OCI-LY3 (cell line): ENCODE results near the gene MIOX.

Experiments used
- H2AFZ ChIP-seq: fragments of 200-600, 300-600 bp; shearing (Covaris generic); 2 replicates; pipeline ENCODE4 v1.6.0; 2014; ENCODE audit warnings: antibody characterized with exemption, low read depth, low read length
- H3K27ac ChIP-seq: fragments of 200-600, 300-600 bp; sonication (generic); 2 replicates; pipeline ENCODE4 v1.5.1; 2014; ENCODE audit warnings: mild to moderate bottlenecking, low read length, moderate library complexity, mixed read lengths
- H3K27me3 ChIP-seq: fragments of 200-600, 300-600 bp; sonication (generic); 2 replicates; pipeline ENCODE4 v1.6.1; 2014; ENCODE audit warnings: low read depth, low read length, mixed read lengths
- H3K36me3 ChIP-seq: fragments of 200-600, 300-600 bp; sonication (generic); replicated peaks from 2 replicates; pipeline ENCODE3; 2014; ENCODE audit warnings: low read depth, low read length, mixed read lengths
- H3K4me1 ChIP-seq: fragments of 300-600, 200-600 bp; sonication (generic); 2 replicates; pipeline ENCODE4 v1.6.1; 2014; ENCODE audit warnings: low read length, mixed read lengths
- H3K4me2 ChIP-seq: fragments of 200-600, 300-600 bp; sonication (generic); 2 replicates; pipeline ENCODE4 v1.6.1; 2014; ENCODE audit warnings: low read length, mixed read lengths
- H3K4me3 ChIP-seq: fragments of 300-600, 200-600 bp; sonication (generic); 2 replicates; pipeline ENCODE4 v1.5.1; 2014; ENCODE audit warnings: antibody characterized with exemption, mild to moderate bottlenecking, low read length, moderate library complexity
- H3K79me2 ChIP-seq: fragments of 300-600, 200-600 bp; shearing (Covaris generic); 2 replicates; pipeline ENCODE4 v1.6.1; 2014; ENCODE audit warnings: mild to moderate bottlenecking, low read length, mixed read lengths
- H3K9ac ChIP-seq: fragments of 300-600, 200-600 bp; shearing (Covaris generic); 2 replicates; pipeline ENCODE4 v1.6.0; 2014; ENCODE audit warnings: mild to moderate bottlenecking, low read length, moderate library complexity
- H3K9me3 ChIP-seq: fragments of 200-600, 300-600 bp; shearing (Covaris generic); 2 replicates; pipeline ENCODE4 v1.6.1; 2014; ENCODE audit warnings: low read length, mixed read lengths; ENCODE audit not compliant: insufficient read depth
- H4K20me1 ChIP-seq: fragments of 200-600, 300-600 bp; sonication (generic); 2 replicates; pipeline ENCODE4 v1.6.1; 2016; ENCODE audit warnings: low read length, mixed read lengths; ENCODE audit not compliant: insufficient read depth
- EZH2phosphoT487 ChIP-seq: fragments of 200-600 bp; shearing (Covaris generic); IDR thresholded peaks from 2 replicates; pipeline ENCODE4 v1.6.1; 2018; ENCODE audit warnings: antibody characterized with exemption, mixed run types, low read depth
- TF ChIP-seq, protein P1 (sequence below): fragments of 200-600, 300-600 bp; sonication (generic); IDR thresholded peaks from 2 replicates; pipeline ENCODE4 v1.5.1; 2014; ENCODE audit warnings: antibody characterized with exemption, low read length, low read depth

The MIOX gene

DNA sequence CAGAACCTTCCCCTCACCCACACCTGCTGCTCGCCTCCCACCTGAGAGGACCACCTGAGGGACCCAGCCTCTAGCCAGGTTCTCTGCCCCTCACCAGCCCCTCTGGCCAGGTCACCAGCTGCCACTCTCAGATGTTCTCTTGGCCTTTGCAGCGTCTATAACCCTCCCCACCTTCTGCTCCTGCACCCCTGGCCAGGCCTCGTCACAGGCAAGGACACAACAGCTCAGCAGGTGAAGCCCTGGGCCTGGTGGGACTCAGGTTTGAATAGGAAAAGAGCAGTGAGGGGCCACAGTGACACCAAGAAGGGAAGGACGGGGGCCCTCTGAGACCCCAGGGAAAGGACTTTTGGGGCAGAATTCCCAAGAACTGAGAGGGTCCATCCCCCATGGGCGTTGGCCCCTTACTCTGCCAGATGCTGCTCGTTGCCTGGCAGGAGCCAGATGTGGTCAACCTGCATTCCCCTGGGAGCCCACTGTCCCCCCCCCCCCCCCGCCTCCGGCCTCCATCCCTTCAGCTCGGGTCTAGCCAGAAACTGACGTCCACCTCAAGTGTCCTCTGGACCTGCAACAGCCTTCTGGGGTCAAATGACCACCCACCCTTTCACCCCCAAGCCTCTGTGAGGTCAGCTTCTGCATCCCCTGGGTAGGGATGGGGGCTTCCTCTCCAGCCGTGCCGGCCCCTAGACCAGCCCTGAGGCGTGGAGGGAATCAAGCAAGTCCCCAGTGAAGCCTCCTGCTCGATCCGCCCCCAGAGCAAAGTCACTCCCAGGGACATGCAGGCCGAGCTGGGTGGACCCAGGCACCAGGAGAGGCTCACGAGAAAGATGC, 40.6 kb upstream of the MIOX start:
- no peaks in the 10 kb centered on the region for H3K4me1 ChIP-seq
- H3K27me3 ChIP-seq = no peaks in the 10 kb centered on the region
- H3K4me2 ChIP-seq = no peak overlapping the region
- no peaks in the 10 kb centered on the region for H3K79me2 ChIP-seq
- H3K36me3 ChIP-seq = peaks cover 3% of the 10 kb centered on the region
- no peaks in the 10 kb centered on the region for H3K9me3 ChIP-seq
- H2AFZ ChIP-seq = no peak overlapping the region
- no peak overlapping the region for H3K4me3 ChIP-seq
- H3K27ac ChIP-seq = no peak overlapping the region
- H3K9ac ChIP-seq = no peak overlapping the region
- H4K20me1 ChIP-seq = no peaks in the 10 kb centered on the region
- TF ChIP-seq EZH2phosphoT487 = no peak
- TF ChIP-seq, protein P1, sequence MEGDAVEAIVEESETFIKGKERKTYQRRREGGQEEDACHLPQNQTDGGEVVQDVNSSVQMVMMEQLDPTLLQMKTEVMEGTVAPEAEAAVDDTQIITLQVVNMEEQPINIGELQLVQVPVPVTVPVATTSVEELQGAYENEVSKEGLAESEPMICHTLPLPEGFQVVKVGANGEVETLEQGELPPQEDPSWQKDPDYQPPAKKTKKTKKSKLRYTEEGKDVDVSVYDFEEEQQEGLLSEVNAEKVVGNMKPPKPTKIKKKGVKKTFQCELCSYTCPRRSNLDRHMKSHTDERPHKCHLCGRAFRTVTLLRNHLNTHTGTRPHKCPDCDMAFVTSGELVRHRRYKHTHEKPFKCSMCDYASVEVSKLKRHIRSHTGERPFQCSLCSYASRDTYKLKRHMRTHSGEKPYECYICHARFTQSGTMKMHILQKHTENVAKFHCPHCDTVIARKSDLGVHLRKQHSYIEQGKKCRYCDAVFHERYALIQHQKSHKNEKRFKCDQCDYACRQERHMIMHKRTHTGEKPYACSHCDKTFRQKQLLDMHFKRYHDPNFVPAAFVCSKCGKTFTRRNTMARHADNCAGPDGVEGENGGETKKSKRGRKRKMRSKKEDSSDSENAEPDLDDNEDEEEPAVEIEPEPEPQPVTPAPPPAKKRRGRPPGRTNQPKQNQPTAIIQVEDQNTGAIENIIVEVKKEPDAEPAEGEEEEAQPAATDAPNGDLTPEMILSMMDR = no peak

DNA sequence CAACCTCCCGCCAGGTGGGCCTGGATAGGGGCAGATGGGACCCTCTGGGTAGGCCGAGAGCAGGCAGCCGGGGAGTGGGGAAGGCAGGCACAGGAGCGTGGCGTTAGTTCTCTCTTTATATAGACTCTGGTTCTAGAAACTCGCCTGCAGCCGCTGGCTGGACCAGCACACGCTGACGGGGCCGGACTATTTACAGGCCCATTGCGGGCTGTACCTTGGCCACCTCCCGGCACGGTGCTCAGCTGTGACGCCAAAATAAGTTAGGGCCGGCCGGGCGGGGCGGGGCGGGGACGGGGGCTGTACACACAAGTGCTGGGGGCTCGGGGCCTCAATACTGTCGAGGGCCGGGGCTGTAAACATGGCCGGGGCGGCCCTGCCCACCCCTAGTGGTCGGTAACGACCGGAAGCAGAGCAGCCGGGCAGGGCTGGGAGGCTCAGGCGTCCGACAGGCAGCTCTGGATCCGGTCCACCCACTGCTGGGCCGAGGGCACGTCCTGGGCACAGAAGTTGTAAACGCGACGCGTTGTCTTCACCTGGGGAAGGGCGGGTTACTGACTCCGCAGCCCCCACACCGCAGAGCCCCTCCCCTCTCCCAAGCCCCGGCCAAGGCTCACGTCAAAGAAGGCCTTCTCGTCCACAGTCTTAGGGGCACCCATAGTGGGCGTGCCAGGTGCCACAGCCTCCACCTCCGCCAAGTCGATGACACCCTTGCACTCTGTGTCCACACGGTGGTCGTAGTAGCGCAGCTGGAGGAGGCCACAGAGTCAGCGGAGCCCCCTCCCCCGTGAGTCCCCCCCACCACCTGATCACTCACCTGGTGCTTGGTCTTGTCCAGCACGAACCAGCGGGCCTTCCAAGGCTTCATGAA, 39.7 kb upstream of the MIOX start:
- no peak overlapping the region for H3K9ac ChIP-seq
- H3K36me3 ChIP-seq = peaks cover 3% of the 10 kb centered on the region
- no peaks in the 10 kb centered on the region for H3K79me2 ChIP-seq
- no peak overlapping the region for H3K27ac ChIP-seq
- no peaks in the 10 kb centered on the region for H4K20me1 ChIP-seq
- H3K27me3 ChIP-seq = no peaks in the 10 kb centered on the region
- H3K9me3 ChIP-seq = no peaks in the 10 kb centered on the region
- H2AFZ ChIP-seq = no peak overlapping the region
- H3K4me1 ChIP-seq = no peaks in the 10 kb centered on the region
- no peak overlapping the region for H3K4me3 ChIP-seq
- TF ChIP-seq EZH2phosphoT487 = no peak
- TF ChIP-seq, protein P1 = no peak
- H3K4me2 ChIP-seq = no peak overlapping the region

DNA sequence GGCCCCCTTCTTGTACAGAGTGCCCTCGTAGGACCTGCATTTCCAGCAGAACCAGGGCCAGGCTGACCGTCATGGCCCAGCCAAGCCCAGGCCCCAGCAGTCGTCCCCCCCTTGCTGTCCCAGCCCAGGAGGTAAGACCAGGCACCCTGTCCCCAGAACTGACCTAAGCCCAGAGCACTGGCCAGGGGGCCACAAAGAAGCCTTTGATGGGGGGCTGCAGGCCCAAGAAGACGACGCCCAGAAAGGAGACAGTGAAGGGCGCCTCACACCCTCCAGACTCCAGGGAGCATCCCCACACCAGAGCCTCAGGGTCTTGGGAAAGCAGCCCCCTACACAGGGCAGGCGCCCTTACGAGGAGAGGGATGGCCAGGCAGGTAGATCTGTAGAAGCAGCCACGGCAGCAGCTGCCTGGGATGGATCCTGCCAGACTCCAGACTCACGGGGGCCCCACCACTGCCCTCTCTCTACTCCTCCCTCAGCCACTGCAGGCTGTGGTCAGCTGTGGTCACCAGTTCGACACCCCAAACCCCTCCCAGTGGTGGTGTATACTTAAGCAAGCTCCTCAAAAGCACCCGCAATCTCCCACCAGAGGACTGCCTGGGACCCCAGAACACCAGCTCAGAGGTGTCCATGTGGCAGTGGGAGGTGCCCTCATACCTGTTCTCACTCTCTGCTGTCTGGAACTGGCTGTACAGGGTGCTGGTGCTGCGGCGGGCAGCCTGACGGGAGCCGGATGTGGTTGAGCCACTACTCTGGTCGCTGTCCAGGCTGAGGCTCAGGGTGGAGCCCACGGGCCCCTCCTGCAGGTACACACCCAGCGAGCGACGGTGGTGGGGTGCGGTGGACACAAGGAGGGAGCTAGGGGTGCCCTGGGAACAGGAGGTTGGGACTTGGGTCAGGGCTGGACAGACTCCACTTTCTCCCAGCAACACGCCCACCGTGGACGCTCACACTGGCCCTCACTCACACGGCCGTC, 38.8 kb upstream of the MIOX start:
- no peak overlapping the region for H3K4me2 ChIP-seq
- no peaks in the 10 kb centered on the region for H4K20me1 ChIP-seq
- H3K9ac ChIP-seq = no peak overlapping the region
- no peak overlapping the region for H3K27ac ChIP-seq
- no peak overlapping the region for H3K4me3 ChIP-seq
- no peaks in the 10 kb centered on the region for H3K4me1 ChIP-seq
- no peak overlapping the region for H2AFZ ChIP-seq
- peaks cover 3% of the 10 kb centered on the region for H3K36me3 ChIP-seq
- no peaks in the 10 kb centered on the region for H3K9me3 ChIP-seq
- H3K27me3 ChIP-seq = no peaks in the 10 kb centered on the region
- TF ChIP-seq, protein P1 = no peak
- no peak for TF ChIP-seq EZH2phosphoT487
- H3K79me2 ChIP-seq = no peaks in the 10 kb centered on the region
